Measurements from ENCODE around the gene DNA2. TPM values are rescaled to one million over a fixed set of nuclear protein-coding genes. Genes with fewer than 3 reads are reported as not detected.

The DNA2 gene
- total RNA-seq, 1 donor from 2014 or later: 3.7 TPM

GRCh38 chr10:68397005-68397404 lies 74.8 kb downstream of the DNA2 start:
- Histone ChIP-seq H3K4me1 (peaks cover 3% of the 10 kb centered on the region), H3K27me3 (no peaks in the 10 kb centered on the region), H3K36me3 (peaks cover 0 to 48% of the 10 kb centered on the region in 2 donors), H3K4me3 (no peak overlapping the region), H3K27ac (no peak overlapping the region), H3K9me3 (no peaks in the 10 kb centered on the region)
- TF ChIP-seq POLR2A (IDR thresholded peaks at IDR 0.05) (no peak), CTCF (IDR thresholded peaks at IDR 0.05) (no peak), POLR2AphosphoS5 (IDR thresholded peaks at IDR 0.05; ENCODE audit: insufficient read depth in 1 of 2, low read depth in 1 of 2) (no peak)
- intact Hi-C loops (cut with DNase I): no loop called here
- no peak for DNase-seq (ENCODE audit: extremely low spot score in 2 of 2)

GRCh38 chr10:68385740-68386139 lies 86.0 kb downstream of the DNA2 start:
- Histone ChIP-seq H3K27ac (no peak overlapping the region), H3K36me3 (peaks cover 0 to 72% of the 10 kb centered on the region in 2 donors), H3K4me1 (no peaks in the 10 kb centered on the region), H3K27me3 (no peaks in the 10 kb centered on the region), H3K9me3 (no peaks in the 10 kb centered on the region), H3K4me3 (no peak overlapping the region)
- intact Hi-C loops (cut with DNase I): no loop called here
- no peak for DNase-seq (ENCODE audit: extremely low spot score in 2 of 2)
- TF ChIP-seq POLR2A (IDR thresholded peaks at IDR 0.05): no peak
- no peak for TF ChIP-seq CTCF (IDR thresholded peaks at IDR 0.05)
- TF ChIP-seq POLR2AphosphoS5 (IDR thresholded peaks at IDR 0.05; ENCODE audit: insufficient read depth in 1 of 2, low read depth in 1 of 2): no peak

- H3K4me3 ChIP-seq: no peak overlapping the region
- H3K4me1 ChIP-seq: no peaks in the 10 kb centered on the region
- peaks cover 5% of the 10 kb centered on the region for H3K9me3 ChIP-seq
- H3K36me3 ChIP-seq: peaks cover 0 to 65% of the 10 kb centered on the region in 2 donors
- no peaks in the 10 kb centered on the region for H3K27me3 ChIP-seq
- intact Hi-C loops (cut with DNase I): no loop called here
- DNase-seq (ENCODE audit: extremely low spot score in 2 of 2): no peak
- H3K27ac ChIP-seq: no peak overlapping the region
- TF ChIP-seq CTCF (IDR thresholded peaks at IDR 0.05): no peak
- no peak for TF ChIP-seq POLR2A (IDR thresholded peaks at IDR 0.05)
- no peak for TF ChIP-seq POLR2AphosphoS5 (IDR thresholded peaks at IDR 0.05; ENCODE audit: insufficient read depth in 1 of 2, low read depth in 1 of 2)
Measured at GRCh38 chr10:68371604-68372003, 100.2 kb downstream of the DNA2 start.

- no peaks in the 10 kb centered on the region for H3K27me3 ChIP-seq
- H3K4me3 ChIP-seq: no peak overlapping the region
- peaks cover 4% of the 10 kb centered on the region for H3K9me3 ChIP-seq
- TF ChIP-seq POLR2AphosphoS5 (IDR thresholded peaks at IDR 0.05; ENCODE audit: insufficient read depth in 1 of 2, low read depth in 1 of 2) (no peak), POLR2A (IDR thresholded peaks at IDR 0.05) (no peak), CTCF (IDR thresholded peaks at IDR 0.05) (no peak)
- intact Hi-C loops (cut with DNase I): no loop called here
- H3K4me1 ChIP-seq: no peaks in the 10 kb centered on the region
- no peak overlapping the region for H3K27ac ChIP-seq
- DNase-seq (ENCODE audit: extremely low spot score in 2 of 2): no peak
- H3K36me3 ChIP-seq: peaks cover 0 to 45% of the 10 kb centered on the region in 2 donors
Measured at GRCh38 chr10:68367121-68367520, 104.7 kb downstream of the DNA2 start.

- Histone ChIP-seq H3K4me3 (no peak overlapping the region), H3K27me3 (no peaks in the 10 kb centered on the region), H3K36me3 (peaks cover 0 to 39% of the 10 kb centered on the region in 2 donors), H3K9me3 (no peaks in the 10 kb centered on the region), H3K4me1 (no peaks in the 10 kb centered on the region), H3K27ac (no peak overlapping the region)
- TF ChIP-seq CTCF (IDR thresholded peaks at IDR 0.05) (no peak), POLR2AphosphoS5 (IDR thresholded peaks at IDR 0.05; ENCODE audit: insufficient read depth in 1 of 2, low read depth in 1 of 2) (no peak), POLR2A (IDR thresholded peaks at IDR 0.05) (no peak)
- DNase-seq (ENCODE audit: extremely low spot score in 2 of 2): no peak
- intact Hi-C loops (cut with DNase I): no loop called here
Measured at GRCh38 chr10:68366600-68366999, 105.2 kb downstream of the DNA2 start.

Data from vagina (tissue), 2 donors.